Stimulated activated CD4-positive, alpha-beta T cell treated with anti-CD3 and anti-CD28 coated beads, Interleukin-12 subunit alpha, Interleukin-12 subunit beta, amount 100 ng/mL, for 48 hours (primary cell): ENCODE data around the gene TGM5.
"Not testable (repeated sequence)": the region's sequence is repeated elsewhere in the genome, so short reads cannot be mapped to it uniquely, and the experiment has no call there.

Experiments used
- DNase-seq, 3 donors: peaks; one replicate each; pipeline ENCODE4 v3.0.0-alpha.2; 2020; ENCODE audit warnings: low read depth in 2 of 3, low spot score in 1 of 3

Gene TGM5

GRCh38 chr15:43218908-43219706 lies 47.6 kb downstream of the TGM5 start:
- no peak for DNase-seq

- no peak for DNase-seq
Observed at GRCh38 chr15:43215961-43216360, 50.8 kb downstream of the TGM5 start.

DNA sequence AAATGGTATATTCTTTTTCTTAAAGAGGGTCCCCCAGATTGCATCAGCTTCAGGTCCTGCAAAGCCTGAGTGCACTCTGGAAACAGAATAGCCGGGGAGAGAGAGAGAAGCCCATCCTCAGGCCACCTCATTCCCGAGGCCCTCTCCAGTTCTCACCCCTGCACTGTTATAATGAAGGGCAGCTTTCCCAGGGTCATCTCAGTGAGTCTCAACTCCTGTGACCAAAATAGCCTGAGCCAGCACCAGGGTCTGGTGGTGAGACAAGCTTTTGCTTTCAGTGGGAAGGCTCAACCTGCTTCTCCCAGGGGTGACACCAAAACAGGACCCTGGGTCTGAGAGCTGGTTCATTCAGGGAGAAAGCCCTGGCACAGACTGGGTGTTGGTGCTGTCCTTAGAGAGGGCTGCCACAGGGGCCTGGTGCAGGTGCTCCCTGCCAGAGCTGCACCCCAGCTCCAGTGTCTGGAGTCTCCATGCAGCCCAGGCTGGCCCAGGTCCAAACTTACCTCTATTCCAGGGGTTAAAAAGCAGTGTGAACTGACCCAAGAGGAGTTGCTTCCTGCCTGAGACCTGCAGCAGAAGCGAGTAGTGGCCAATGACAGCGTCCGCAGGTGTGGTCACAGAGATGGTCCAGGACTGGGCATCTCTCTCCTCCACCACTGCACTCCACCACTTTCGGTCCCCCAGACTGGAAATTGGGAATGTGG lies 52.0 kb downstream of the TGM5 start:
- no peak for DNase-seq

DNA sequence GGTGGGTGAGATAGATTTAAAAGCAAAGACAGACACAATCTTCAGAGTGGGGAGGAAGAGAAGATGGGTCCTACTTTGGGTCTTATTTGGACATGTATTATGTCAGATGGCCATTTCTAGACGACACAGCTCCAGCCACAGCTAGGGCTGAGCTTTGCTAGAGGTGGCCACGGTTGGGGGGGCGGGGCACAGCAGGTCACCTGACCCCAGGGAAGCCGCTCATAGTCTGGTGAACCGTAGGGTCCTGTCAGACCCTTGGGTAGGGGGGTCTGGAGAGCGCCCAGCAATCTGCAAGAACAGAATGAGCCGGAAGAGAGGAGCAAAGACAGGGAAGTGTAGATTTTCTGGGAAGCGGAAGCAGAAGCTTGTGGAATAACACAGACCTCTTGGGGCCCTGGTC lies 52.6 kb downstream of the TGM5 start:
- no peak for DNase-seq

GRCh38 chr15:43213466-43213865 lies 53.3 kb downstream of the TGM5 start:
- DNase-seq = no peak

GRCh38 chr15:43212951-43213350 lies 53.8 kb downstream of the TGM5 start:
- DNase-seq = no peak

- no peak for DNase-seq
Observed at GRCh38 chr15:43212299-43212698, 54.4 kb downstream of the TGM5 start.

DNA sequence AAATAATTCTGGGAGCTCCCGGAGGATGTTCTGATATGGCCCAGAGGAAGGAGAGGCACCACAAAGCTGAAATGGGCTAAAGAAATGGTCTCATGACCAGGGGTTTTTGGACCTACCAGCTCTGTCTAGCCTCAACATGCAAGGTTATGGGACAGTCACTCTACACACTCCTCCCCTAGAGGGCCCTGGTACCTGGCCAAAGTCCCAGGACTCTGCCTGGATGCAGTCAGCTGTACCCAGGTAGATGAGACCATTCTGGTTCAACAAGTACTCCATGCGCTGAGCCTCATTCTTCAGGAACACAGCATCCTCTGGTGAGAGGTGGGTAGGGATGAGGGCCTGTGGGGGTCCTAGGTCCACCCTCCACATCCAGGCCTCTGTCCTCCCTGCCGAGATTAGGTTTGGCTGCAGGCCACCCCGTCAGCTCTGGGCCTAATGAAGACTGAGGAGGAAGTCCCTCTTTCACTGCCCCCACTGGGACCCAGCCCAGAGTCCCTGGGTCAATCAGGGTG lies 55.4 kb downstream of the TGM5 start:
- DNase-seq = no peak

DNA sequence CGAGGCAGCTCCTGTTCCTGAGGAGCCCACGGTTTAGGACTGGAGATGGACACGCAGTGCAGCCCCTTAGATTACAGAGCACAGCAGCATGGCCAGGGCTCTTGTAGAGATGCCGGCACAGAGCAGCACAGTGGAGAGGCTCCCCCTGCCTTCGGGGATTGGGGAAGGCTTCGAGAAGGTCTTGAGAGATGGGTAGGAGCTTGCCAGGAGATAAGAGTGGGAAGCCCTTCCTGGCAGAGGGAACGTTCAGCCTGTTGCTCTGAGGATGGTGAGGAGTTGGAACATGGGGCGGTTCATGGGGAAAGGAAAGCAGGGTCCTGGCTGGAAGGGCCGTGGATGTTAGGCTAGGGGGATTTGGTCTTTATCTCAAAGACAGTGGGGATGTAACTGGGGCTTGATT lies 55.9 kb downstream of the TGM5 start:
- DNase-seq = no peak

- DNase-seq = no peak
Observed at GRCh38 chr15:43210172-43210745, 56.5 kb downstream of the TGM5 start.

DNA sequence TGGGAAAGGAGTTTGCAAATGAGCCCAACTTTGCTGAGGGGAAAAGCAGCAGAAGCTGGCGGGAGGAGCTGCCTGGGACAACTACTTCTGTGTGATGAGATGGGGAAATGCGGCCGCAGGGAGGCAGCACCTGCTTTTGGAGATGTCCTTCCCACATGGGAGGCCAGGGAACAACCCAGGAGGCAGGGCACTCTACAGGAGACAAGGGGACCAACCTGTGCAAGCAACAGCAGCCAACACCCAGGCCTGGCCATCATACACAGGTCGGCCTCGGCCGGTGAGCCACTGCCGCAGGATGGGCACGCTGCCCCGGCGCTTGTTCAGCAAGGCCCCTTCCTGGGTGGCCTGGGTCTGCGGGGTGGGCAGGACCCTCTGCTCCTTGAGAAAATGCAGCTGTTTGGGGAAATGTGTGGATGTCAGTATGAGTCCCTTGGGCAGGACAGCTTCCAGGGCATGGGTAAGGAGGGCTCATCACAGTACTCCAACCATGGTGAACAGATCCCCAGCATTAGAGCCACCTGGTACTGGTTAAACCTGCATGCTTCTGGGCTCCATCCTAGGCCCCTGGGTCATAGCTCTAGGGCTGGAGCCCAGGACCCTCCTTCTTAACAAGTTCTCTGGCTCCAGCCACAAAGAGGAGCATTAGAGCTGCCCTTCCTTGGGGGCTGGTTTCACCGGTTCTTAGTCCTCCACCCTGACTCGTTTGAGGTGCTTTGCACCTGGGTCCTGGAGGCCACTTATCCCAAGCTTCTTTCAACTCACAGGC lies 57.5 kb downstream of the TGM5 start:
- no peak for DNase-seq

DNA sequence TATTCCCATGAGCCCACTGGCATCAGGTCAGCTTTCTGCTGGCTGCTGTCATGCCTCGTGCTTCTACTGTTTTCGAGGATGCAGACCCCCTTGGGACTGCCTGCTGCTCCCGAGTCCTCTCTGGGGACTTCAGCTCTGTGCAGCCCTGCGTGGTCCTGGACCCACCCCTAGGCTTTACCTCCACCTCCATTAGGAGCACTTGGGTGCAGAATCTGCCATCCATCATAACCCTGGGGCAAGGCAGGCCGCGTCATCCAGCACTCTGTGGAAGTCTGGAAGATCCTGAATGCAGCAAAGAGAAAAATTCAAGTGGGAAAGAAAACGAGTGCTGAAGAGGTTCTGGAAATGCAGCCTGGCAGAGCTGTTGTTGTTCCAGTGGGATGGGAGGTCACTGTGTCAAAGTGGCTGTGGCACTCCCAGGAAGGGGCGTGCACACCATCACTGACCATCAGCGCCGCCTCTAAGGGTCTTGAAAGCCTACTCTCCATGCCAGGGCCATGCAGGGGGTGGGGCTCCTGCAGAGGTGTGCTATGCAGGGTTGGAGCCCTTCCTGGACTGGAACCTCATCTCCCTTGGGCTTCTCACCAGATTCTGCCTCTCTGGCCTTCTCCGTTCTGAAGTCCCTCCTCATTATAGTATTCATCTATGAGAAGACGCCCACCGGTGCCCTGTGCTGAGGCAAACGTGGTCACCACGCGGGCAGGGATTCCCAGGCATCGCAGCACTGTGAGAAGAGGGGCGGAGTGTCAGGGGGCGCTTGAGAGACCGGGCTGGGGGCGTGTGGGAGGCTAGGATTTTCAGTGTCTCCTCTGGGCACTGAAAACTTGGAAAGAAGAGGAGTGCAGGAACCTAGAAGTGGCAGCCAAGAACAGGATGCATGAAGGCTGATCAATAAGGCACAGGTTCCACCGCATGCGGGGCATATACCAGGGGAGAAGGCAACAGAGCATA lies 58.4 kb downstream of the TGM5 start:
- DNase-seq = no peak

- no peak for DNase-seq
Observed at GRCh38 chr15:43207024-43207423, 59.7 kb downstream of the TGM5 start.

DNA sequence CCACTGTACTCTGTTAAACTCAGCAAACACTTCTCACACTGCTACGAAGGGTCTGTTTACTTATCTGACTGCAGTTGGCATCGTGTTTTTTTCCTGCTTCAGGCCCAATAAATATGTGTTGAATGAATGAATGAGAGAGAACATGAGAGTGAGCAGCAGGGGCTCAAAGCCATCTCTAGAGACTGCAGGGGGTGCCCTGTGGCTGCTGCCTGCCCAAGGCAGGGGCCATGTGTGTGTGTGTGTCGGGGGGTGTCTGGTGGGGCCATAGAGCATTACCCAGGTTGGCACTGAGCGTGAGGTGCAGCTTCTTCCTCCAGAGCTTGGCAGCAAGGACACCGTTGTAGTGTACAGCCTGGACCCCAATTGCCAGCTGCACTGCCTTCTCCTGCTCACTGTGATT lies 60.7 kb downstream of the TGM5 start:
- DNase-seq = no peak

DNA sequence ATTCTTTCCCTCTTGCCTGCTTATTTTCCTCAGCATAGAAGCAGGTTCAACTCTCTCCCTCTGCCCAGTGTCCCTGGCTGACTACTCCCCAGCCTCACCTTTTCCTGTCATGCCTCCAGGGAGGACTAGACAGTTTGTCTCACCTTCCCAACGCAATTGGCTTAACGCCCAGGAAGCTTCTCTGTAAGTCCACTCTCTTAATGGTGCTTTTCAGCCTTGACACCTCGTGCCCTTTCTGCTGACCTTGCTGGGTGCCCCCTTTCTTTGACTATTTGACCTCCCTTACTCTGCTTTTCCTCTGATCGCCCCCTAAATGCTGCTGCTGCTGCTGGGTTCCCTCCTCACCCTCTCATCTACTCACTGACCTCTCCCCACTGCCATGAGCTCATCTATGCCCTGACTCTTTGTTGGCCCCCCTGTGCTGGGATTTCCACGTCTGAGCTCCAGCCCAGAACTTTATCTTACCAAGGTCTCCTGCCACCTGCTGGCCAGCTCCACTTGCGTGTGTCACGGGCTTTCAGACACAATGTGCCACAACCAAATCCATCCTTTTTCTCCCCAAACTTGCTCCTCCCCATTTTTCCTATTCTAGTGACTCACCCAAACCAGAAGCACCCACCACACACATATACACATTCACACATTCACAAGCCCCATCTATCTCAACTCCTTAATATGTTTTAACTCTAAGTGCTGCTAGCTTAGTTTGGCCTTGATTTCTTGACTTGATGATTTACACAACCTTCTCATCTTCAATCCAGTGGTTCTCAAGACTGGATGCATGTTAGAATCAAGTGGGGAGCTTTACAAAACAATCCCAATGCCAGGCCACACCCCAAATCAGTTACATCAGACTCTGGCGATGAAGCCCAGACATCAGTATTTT lies 62.5 kb downstream of the TGM5 start:
- DNase-seq = peak in 2 of 3 donors; percentile 26 to 35

- DNase-seq = no peak
Observed at GRCh38 chr15:43199945-43200488, 66.7 kb downstream of the TGM5 start.

DNA sequence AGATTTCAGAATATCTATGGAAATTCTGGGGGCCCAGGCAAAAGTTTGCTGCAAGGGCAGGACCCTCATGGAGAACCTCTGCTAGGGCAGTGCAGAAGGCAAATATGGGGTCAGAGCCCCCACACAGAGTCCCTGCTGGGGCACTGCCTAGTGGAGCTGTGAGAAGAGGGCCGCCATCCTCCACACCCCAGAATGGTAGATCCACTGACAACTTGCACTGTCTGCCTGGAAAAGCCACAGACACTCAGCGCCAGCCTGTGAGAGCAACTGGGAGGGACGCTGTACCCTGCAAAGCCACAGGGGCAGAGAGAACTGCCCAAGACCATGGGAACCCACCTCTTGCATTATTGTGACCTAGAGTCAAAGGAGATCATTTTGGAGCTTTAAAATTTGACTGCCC lies 67.7 kb downstream of the TGM5 start:
- DNase-seq = no peak

DNA sequence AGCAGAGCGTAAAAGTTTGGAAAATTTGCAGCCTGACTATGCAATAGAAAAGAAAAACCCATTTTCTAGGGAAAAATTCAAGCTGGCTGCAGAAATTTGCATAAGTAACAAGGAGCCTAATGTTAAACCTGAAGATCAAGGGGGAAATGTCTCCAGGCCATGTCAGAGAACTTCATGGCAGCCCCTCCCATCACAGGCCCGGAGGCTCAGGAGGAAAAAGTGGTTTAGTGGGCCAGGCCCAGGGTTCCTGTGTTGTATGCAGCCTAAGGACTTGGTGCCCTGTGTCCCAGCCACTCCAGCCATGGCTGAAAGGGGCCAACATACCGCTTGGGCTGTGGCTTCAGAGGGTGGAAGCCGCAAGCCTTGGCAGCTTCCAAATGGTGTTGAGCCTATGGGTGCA lies 68.2 kb downstream of the TGM5 start:
- not testable (repeated sequence) for DNase-seq

DNA sequence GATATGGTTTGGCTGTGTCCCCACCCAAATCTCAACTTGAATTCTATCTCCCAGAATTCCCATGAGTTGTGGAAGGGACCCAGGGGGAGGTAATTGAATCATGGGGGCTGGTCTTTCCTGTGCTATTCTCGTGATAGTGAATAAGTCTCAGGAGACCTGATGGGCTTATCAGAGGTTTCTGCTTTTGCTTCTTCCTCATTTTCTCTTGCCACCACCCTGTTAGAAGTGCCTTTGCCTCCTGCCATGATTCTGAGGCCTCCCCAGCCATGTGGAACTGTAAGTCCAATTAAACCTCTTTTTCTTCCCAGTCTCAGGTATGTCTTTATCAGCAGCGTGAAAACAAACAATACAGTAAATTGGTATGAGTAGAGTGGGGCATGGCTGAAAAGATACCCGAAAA lies 69.0 kb downstream of the TGM5 start:
- DNase-seq = not testable (repeated sequence)
